Ascending aorta (tissue), 2 donors: ENCODE measurements around the gene SLC30A2. TPM values are rescaled to one million over a fixed set of nuclear protein-coding genes. Genes with fewer than 3 reads are reported as not detected.
A peak's percentile ranks its signal among the peaks of the same experiment; 100 is the strongest.
"Not testable (repeated sequence)": the region's sequence is repeated elsewhere in the genome, so short reads cannot be mapped to it uniquely, and the experiment has no call there.

Experiments
- DNase-seq, 2 donors: peaks; one replicate each; pipeline ENCODE4 v3.0.0-alpha.2; 2019; ENCODE audit warnings: low spot score in 2 of 2
- H3K27ac ChIP-seq, 2 donors: fragments of 200-600 bp; sonication (generic); one replicate each; pipeline ENCODE4 v1.5.1; 2016 to 2017; ENCODE audit warnings: mild to moderate bottlenecking in 1 of 2
- H3K27me3 ChIP-seq: fragments of 200-600 bp; sonication (generic); one replicate; pipeline ENCODE4 v1.5.1; 2017
- H3K36me3 ChIP-seq, 2 donors: fragments of 200-600 bp; sonication (generic); one replicate each; pipeline ENCODE4 v1.5.1; 2016
- H3K4me1 ChIP-seq, 2 donors: fragments of 200-600 bp; sonication (generic); one replicate each; pipeline ENCODE4 v1.5.1; 2016 to 2017; ENCODE audit warnings: mild to moderate bottlenecking in 1 of 2
- H3K4me3 ChIP-seq, 2 donors: fragments of 200-600 bp; sonication (generic); one replicate each; pipeline ENCODE4 v1.5.1; 2016 to 2017; ENCODE audit warnings: mild to moderate bottlenecking in 1 of 2
- H3K9me3 ChIP-seq, 2 donors: fragments of 200-600 bp; sonication (generic); one replicate each; pipeline ENCODE4 v1.5.1; 2016
- intact Hi-C: fragments of 100-400 bp; cut with DNase I; formaldehyde crosslinking; loops from one replicate; pipeline ENCODE4 v1.15.1; 2023
- total RNA-seq: library from RNA; depleted of rRNA; stranded (reverse); fragments of >200 nt; gene quantifications from one replicate; pipeline ENCODE4 v1.1.0, GENCODE V29; 2016
- TF ChIP-seq, protein P1 (sequence below), 3 experiments: fragments of 200-600 bp in 2 of 3; fragments of 450-650 bp in 1 of 3; sonication (generic) in 2 of 3; IDR thresholded peaks; one replicate each; pipeline ENCODE4 v1.5.1; 2016 to 2019; ENCODE audit warnings: antibody characterized with exemption in 3 of 3, mild to moderate bottlenecking in 1 of 3, moderate library complexity in 1 of 3

Gene SLC30A2
- not detected for total RNA-seq

DNA sequence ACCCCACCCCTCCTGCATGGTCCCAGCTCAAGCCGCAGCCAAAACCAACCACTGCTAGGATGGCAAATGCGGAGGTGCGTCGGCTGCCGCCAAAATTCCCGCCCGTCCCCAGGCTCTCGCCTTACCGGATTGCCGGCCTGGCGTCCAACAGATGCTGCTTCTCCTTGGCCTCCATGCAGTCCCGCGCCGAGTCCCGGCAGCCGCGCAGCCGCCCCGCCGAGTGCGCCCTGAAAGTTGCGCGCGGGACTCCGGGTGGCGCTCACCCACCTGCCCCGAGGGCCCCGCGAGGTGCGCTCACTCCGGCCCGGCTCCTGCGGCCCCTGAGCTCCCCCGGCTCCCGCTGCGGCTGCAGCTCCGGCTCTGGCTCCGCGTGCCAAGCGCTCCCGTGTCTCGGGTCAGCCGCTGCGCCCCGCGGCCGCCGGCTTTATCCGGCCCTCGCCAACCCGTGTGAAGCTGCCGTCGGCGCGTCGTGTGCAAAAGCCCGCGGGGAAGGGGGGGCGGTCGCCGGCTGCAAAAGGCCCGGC, at the start of gene SLC30A2:
Gene SLC30A2, minus strand, starts transcription at position 397 of the 524 bp plus-strand sequence. Its CDS starts 222 bp downstream, at position 175.
- DNase-seq: no peak
- intact Hi-C loops: no loop called here
- Histone ChIP-seq H3K27me3 (peaks cover 18% of the 10 kb centered on the region), H3K27ac (no peak within 1 kb of the TSS), H3K4me3 (peak within 1 kb of the TSS; percentile 21 to 36), H3K4me1 (no peaks in the 10 kb centered on the region), H3K36me3 (no peaks in the 10 kb centered on the region), H3K9me3 (no peaks in the 10 kb centered on the region)
- TF ChIP-seq, protein P1, sequence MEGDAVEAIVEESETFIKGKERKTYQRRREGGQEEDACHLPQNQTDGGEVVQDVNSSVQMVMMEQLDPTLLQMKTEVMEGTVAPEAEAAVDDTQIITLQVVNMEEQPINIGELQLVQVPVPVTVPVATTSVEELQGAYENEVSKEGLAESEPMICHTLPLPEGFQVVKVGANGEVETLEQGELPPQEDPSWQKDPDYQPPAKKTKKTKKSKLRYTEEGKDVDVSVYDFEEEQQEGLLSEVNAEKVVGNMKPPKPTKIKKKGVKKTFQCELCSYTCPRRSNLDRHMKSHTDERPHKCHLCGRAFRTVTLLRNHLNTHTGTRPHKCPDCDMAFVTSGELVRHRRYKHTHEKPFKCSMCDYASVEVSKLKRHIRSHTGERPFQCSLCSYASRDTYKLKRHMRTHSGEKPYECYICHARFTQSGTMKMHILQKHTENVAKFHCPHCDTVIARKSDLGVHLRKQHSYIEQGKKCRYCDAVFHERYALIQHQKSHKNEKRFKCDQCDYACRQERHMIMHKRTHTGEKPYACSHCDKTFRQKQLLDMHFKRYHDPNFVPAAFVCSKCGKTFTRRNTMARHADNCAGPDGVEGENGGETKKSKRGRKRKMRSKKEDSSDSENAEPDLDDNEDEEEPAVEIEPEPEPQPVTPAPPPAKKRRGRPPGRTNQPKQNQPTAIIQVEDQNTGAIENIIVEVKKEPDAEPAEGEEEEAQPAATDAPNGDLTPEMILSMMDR (IDR thresholded peaks at IDR 0.05): no peak

- Histone ChIP-seq H3K4me1 (no peaks in the 10 kb centered on the region), H3K4me3 (no peak overlapping the region), H3K9me3 (no peaks in the 10 kb centered on the region), H3K27ac (no peak overlapping the region), H3K36me3 (no peaks in the 10 kb centered on the region), H3K27me3 (no peaks in the 10 kb centered on the region)
- intact Hi-C loops: no loop called here
- TF ChIP-seq, protein P1 (IDR thresholded peaks at IDR 0.05): no peak
- DNase-seq: no peak
Measured at GRCh38 chr1:26094677-26095383, 48.9 kb upstream of the SLC30A2 start.

GRCh38 chr1:26094076-26094669, 48.3 kb upstream of the SLC30A2 start:
- intact Hi-C loops: no loop called here
- no peak overlapping the region for H3K27ac ChIP-seq
- H3K4me3 ChIP-seq: no peak overlapping the region
- H3K4me1 ChIP-seq: no peaks in the 10 kb centered on the region
- no peak for DNase-seq
- no peaks in the 10 kb centered on the region for H3K27me3 ChIP-seq
- TF ChIP-seq, protein P1 (IDR thresholded peaks at IDR 0.05): no peak
- no peaks in the 10 kb centered on the region for H3K9me3 ChIP-seq
- H3K36me3 ChIP-seq: no peaks in the 10 kb centered on the region

DNA sequence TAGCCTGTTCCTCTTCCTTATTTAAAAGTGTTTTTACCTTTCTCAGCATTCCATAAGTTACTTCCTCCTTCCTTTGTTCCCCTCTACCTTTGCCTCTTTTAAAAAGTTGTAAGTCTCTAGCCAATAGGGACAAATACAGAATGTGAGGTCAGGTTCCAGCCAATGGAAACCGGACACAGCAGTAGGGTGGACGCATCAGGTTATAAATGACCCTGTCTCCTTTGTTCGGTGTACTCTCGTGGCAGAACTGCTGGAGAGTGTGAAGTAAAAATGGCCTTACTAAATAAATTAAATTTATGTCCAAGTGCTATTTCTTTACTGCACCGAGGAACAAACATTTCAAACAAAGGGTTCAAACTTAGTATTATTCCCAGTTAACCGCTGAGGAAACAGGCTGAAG, 47.7 kb upstream of the SLC30A2 start:
- H3K4me3 ChIP-seq, DNase-seq, H3K27ac ChIP-seq, H3K27me3 ChIP-seq, H3K4me1 ChIP-seq, H3K9me3 ChIP-seq, intact Hi-C loops, H3K36me3 ChIP-seq: not testable (repeated sequence)

GRCh38 chr1:26092422-26092821, 46.5 kb upstream of the SLC30A2 start:
- intact Hi-C loops: no loop called here
- DNase-seq: no peak
- H3K9me3 ChIP-seq: no peaks in the 10 kb centered on the region
- no peaks in the 10 kb centered on the region for H3K27me3 ChIP-seq
- no peaks in the 10 kb centered on the region for H3K4me1 ChIP-seq
- no peak overlapping the region for H3K4me3 ChIP-seq
- H3K27ac ChIP-seq: no peak overlapping the region
- H3K36me3 ChIP-seq: no peaks in the 10 kb centered on the region
- TF ChIP-seq, protein P1 (IDR thresholded peaks at IDR 0.05): no peak

- no peaks in the 10 kb centered on the region for H3K27me3 ChIP-seq
- H3K27ac ChIP-seq: no peak overlapping the region
- TF ChIP-seq, protein P1 (IDR thresholded peaks at IDR 0.05): no peak
- intact Hi-C loops: no loop called here
- no peaks in the 10 kb centered on the region for H3K36me3 ChIP-seq
- no peaks in the 10 kb centered on the region for H3K4me1 ChIP-seq
- no peak for DNase-seq
- H3K9me3 ChIP-seq: no peaks in the 10 kb centered on the region
- H3K4me3 ChIP-seq: no peak overlapping the region
Measured at GRCh38 chr1:26090893-26091292, 45.0 kb upstream of the SLC30A2 start.
